Mammary epithelial cell (primary cell): ENCODE measurements around the gene FRG2C.
"Not testable (repeated sequence)": the region's sequence is repeated elsewhere in the genome, so short reads cannot be mapped to it uniquely, and the experiment has no call there.

Experiments used
- EZH2 ChIP-seq: IDR thresholded peaks from 2 replicates; pipeline ENCODE4 v1.6.1; 2012; ENCODE audit warnings: low read length, inconsistent platforms, borderline replicate concordance
- TF ChIP-seq, protein P1 (sequence below), 2 donors: IDR thresholded peaks in 1 of 2; conservative IDR thresholded peaks in 1 of 2; 2 replicates each; pipeline ENCODE4 v1.5.1; 2011 to 2012; ENCODE audit warnings: inconsistent platforms in 2 of 2, low read length in 2 of 2, mild to moderate bottlenecking in 2 of 2, control low read depth in 1 of 2, low read depth in 1 of 2; ENCODE audit not compliant: insufficient read depth in 1 of 2; ENCODE audit errors: extremely low read depth in 1 of 2

DNA sequence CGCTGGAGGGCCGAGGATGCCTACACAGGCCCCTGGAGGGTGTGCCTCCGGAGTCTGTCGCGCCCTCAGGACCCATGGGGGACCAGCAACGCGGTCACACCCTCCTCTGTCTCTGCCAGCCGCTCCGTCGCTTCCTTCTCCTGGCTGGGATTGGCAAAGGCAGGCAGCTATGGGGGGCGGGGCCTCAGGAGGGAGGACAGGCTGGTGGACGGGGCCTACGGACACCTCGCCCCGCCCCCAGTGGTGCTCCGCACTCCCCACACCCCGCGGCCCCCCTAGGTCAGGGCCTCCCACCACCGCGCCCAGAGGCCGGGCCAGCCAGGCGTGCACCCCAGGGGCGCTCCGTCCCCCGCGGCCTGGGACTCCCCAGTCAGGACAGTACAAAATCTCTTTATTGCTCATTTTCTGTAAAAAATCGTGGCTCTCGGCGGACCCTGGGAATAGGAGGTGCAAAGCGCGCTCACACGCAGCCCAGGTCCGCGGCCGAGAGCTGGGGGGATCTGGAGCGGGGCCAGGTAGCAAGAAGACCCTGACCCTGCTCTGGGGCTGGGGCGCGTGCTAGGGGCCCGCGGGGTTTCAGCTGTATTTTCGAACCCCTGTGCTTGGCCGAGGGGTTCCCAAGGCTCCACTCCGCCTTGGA, 45.3 kb upstream of the FRG2C start:
- TF ChIP-seq, protein P1, sequence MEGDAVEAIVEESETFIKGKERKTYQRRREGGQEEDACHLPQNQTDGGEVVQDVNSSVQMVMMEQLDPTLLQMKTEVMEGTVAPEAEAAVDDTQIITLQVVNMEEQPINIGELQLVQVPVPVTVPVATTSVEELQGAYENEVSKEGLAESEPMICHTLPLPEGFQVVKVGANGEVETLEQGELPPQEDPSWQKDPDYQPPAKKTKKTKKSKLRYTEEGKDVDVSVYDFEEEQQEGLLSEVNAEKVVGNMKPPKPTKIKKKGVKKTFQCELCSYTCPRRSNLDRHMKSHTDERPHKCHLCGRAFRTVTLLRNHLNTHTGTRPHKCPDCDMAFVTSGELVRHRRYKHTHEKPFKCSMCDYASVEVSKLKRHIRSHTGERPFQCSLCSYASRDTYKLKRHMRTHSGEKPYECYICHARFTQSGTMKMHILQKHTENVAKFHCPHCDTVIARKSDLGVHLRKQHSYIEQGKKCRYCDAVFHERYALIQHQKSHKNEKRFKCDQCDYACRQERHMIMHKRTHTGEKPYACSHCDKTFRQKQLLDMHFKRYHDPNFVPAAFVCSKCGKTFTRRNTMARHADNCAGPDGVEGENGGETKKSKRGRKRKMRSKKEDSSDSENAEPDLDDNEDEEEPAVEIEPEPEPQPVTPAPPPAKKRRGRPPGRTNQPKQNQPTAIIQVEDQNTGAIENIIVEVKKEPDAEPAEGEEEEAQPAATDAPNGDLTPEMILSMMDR (conservative IDR thresholded peaks at IDR 0.05 in 1 of 2, IDR thresholded peaks at IDR 0.05 in 1 of 2; ENCODE audit: extremely low read depth in 1 of 2, insufficient read depth in 1 of 2, low read depth in 1 of 2, low read length in 2 of 2), result not testable (repeated sequence)
- not testable (repeated sequence) for TF ChIP-seq EZH2
